ENCODE results near the gene ABI3.

The ABI3 gene

DNA sequence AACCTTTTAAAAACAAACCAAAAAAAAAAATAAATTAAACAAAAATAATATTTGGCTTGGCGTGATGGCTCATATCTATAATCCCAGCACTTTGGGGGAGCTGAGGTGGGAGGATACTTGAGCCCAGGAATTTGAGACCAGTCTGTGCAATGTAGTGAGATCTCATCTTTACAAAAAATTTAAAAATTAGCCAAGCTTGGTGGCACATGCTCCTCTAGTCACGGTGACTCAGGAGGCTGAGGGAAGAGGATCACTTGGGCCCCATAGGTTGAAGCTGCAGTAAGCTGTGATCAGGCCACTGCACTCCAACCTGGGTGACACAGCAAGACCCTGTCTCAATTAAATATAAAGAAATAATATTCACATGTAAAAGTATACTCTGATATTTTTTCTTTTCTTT is 12.3 kb upstream of the ABI3 start:
- no peaks in the 10 kb centered on the region for H3K27me3 ChIP-seq (ENCODE audit: insufficient read depth, low read length)
- no peaks in the 10 kb centered on the region for H3K36me3 ChIP-seq (ENCODE audit: insufficient read depth, low read length)
- no peak overlapping the region for H3K9ac ChIP-seq (ENCODE audit: low read depth, low read length)
- no peaks in the 10 kb centered on the region for H3K4me1 ChIP-seq (ENCODE audit: insufficient read depth, low read length)
- no peak overlapping the region for H3K27ac ChIP-seq (ENCODE audit: low read depth, low read length)
- no peaks in the 10 kb centered on the region for H3K9me3 ChIP-seq (ENCODE audit: insufficient read depth, low read depth, low read length)
- H3K4me3 ChIP-seq (ENCODE audit: low read length): no peak overlapping the region
- WGBS: 73% methylated on average over 2 of the region's 2 CpGs

- Histone ChIP-seq H3K4me1 (ENCODE audit: insufficient read depth, low read length) (no peaks in the 10 kb centered on the region), H3K27ac (ENCODE audit: low read depth, low read length) (no peak overlapping the region), H3K4me3 (ENCODE audit: low read length) (no peak overlapping the region), H3K9ac (ENCODE audit: low read depth, low read length) (no peak overlapping the region), H3K27me3 (ENCODE audit: insufficient read depth, low read length) (no peaks in the 10 kb centered on the region), H3K9me3 (ENCODE audit: insufficient read depth, low read depth, low read length) (no peaks in the 10 kb centered on the region), H3K36me3 (ENCODE audit: insufficient read depth, low read length) (no peaks in the 10 kb centered on the region)
- 90% methylated on average over 11 of the region's 13 CpGs for WGBS
These were observed 10.0 kb upstream of the ABI3 start for GRCh38 chr17:49200423-49201083.

DNA sequence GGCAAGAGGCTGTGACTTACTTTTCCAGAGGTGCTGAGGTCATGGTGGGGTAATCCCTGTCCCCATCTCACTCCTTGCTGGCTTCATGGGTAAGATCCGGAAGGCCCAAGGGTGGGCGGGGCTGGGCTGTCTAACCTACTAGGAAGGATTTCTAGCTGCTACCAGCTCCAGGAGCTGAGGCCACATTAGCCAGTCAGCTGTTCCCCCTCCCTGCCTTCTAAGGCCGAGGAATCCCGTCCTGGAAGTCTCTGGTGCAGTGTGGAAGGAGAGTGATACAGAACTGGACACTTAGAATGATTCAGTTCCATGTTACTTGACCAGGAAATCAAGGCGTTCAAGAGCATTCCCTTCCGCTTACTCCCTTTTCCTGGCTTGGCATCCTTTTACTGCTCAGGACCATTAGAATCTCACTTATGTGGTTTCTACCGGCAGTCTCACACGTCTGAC is 9.0 kb upstream of the ABI3 start:
- Histone ChIP-seq H3K9ac (ENCODE audit: low read depth, low read length) (no peak overlapping the region), H3K9me3 (ENCODE audit: insufficient read depth, low read depth, low read length) (no peaks in the 10 kb centered on the region), H3K4me3 (ENCODE audit: low read length) (no peak overlapping the region), H3K27me3 (ENCODE audit: insufficient read depth, low read length) (no peaks in the 10 kb centered on the region), H3K27ac (ENCODE audit: low read depth, low read length) (no peak overlapping the region), H3K4me1 (ENCODE audit: insufficient read depth, low read length) (no peaks in the 10 kb centered on the region), H3K36me3 (ENCODE audit: insufficient read depth, low read length) (no peaks in the 10 kb centered on the region)
- WGBS: 83% methylated on average over 8 of the region's 8 CpGs

GRCh38 chr17:49203796-49204195 is 6.7 kb upstream of the ABI3 start:
- Histone ChIP-seq H3K9me3 (ENCODE audit: insufficient read depth, low read depth, low read length) (no peaks in the 10 kb centered on the region), H3K27me3 (ENCODE audit: insufficient read depth, low read length) (no peaks in the 10 kb centered on the region), H3K4me1 (ENCODE audit: insufficient read depth, low read length) (no peaks in the 10 kb centered on the region), H3K4me3 (ENCODE audit: low read length) (no peak overlapping the region), H3K27ac (ENCODE audit: low read depth, low read length) (no peak overlapping the region), H3K9ac (ENCODE audit: low read depth, low read length) (no peak overlapping the region), H3K36me3 (ENCODE audit: insufficient read depth, low read length) (no peaks in the 10 kb centered on the region)
- 84% methylated on average over 2 of the region's 2 CpGs for WGBS

DNA sequence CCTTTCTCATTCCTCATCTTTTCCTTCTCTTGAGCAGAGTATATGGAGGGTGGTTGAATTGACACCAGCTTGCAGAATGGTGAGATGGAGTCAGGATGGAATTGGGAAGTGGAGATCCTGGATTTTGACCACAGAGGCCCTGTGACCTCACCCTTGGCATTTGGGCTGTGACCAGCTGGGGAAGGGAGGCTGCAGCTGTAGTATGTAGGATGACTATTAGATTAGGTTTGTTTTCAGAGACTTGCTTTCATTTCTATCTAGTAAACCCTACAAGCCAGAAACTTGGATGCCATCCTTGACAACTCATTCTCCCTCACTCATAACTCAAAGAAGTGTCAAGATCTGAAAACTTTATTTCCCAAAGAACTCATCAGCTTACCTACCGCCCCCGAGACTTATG is 6.0 kb upstream of the ABI3 start:
- H3K36me3 ChIP-seq (ENCODE audit: insufficient read depth, low read length): no peaks in the 10 kb centered on the region
- no peak overlapping the region for H3K4me3 ChIP-seq (ENCODE audit: low read length)
- 96% methylated on average over 2 of the region's 2 CpGs for WGBS
- H3K27ac ChIP-seq (ENCODE audit: low read depth, low read length): no peak overlapping the region
- peaks cover 2% of the 10 kb centered on the region; the same call in 1 of the 2 replicates for H3K4me1 ChIP-seq (ENCODE audit: insufficient read depth, low read length)
- H3K9ac ChIP-seq (ENCODE audit: low read depth, low read length): no peak overlapping the region
- no peaks in the 10 kb centered on the region for H3K27me3 ChIP-seq (ENCODE audit: insufficient read depth, low read length)
- H3K9me3 ChIP-seq (ENCODE audit: insufficient read depth, low read depth, low read length): no peaks in the 10 kb centered on the region

DNA sequence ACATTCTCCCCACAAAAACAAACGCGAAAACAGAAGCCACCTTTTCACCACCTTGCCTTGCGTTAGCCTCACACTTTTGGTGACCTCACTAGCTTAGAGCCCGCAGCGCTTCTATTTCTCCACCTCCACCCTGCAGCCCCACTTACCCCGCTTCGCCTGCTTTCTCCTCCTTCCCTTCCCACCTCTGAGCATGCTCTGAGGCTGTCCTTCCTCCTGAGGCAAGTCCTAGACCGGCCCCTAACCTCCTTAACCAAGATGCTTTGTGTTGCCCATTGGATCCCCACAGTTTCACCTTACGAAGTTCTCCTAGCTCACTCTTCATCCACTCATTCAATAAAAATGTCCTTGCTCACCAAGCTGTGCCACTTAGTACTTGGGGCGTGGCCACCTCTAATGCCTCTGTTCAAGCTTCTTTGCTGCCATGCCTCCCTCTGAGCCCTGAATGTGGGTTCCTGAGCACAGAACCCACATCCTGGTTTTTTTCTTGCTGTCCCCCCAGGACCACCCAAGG is 1.4 kb upstream of the ABI3 start:
- H3K36me3 ChIP-seq (ENCODE audit: insufficient read depth, low read length): no peaks in the 10 kb centered on the region
- H3K27me3 ChIP-seq (ENCODE audit: insufficient read depth, low read length): no peaks in the 10 kb centered on the region
- H3K4me1 ChIP-seq (ENCODE audit: insufficient read depth, low read length): peaks cover 24% of the 10 kb centered on the region
- no peaks in the 10 kb centered on the region for H3K9me3 ChIP-seq (ENCODE audit: insufficient read depth, low read depth, low read length)
- H3K4me3 ChIP-seq (ENCODE audit: low read length): no peak overlapping the region
- 86% methylated on average over 10 of the region's 10 CpGs for WGBS
- H3K9ac ChIP-seq (ENCODE audit: low read depth, low read length): no peak overlapping the region
- H3K27ac ChIP-seq (ENCODE audit: low read depth, low read length): no peak overlapping the region

DNA sequence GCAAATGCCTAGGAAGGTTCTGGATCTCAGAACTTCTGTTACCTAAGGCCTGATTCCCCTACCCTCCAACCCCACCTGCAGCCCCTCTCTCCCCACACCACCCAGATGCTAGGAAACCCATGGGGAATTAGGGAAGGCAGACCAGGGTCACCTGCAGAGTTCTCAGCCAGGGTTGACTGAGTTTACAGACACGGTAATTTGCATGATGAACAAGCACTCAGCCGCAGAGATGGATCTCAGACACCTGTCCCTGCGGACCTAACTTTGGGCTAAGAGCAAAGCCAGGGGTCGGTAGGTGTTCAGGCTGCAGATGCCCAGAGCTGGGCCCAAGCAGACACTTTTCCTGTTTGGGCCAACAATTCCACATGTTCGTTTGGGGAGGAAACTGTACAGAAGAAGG is 2.9 kb downstream of the ABI3 start:
- WGBS: 80% methylated on average over 5 of the region's 5 CpGs
- Histone ChIP-seq H3K4me1 (ENCODE audit: insufficient read depth, low read length) (peaks cover 30% of the 10 kb centered on the region), H3K4me3 (ENCODE audit: low read length) (no peak overlapping the region)

DNA sequence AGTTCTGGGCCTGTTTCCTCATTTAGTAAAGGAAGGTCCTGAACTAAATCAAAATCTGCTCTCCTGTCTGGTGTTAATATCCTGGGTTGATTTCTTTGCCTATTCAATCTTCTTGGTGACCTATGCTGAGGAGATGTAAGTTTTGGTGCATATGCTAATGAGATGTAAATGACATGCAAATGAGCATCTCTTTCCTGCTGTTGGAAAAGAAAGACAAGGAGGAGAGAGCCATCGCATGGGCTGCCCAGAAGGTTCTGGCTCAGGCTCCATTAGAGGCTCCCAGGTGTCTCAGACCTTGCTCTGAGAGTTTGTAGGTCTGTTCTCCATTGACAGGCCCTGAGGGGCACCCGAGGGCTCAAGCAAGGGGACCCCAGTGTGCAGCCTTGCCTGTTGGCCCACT is 3.3 kb downstream of the ABI3 start:
- no peaks in the 10 kb centered on the region for H3K27me3 ChIP-seq (ENCODE audit: insufficient read depth, low read length)

More for the DNA sequence above, 2.9 kb downstream of the ABI3 start:
- H3K27me3 ChIP-seq (ENCODE audit: insufficient read depth, low read length): no peaks in the 10 kb centered on the region
- H3K27ac ChIP-seq (ENCODE audit: low read depth, low read length): no peak overlapping the region
- no peaks in the 10 kb centered on the region for H3K9me3 ChIP-seq (ENCODE audit: insufficient read depth, low read depth, low read length)
- no peak overlapping the region for H3K9ac ChIP-seq (ENCODE audit: low read depth, low read length)
- H3K36me3 ChIP-seq (ENCODE audit: insufficient read depth, low read length): no peaks in the 10 kb centered on the region

GRCh38 chr17:49214676-49215360 is 4.3 kb downstream of the ABI3 start:
- H3K9ac ChIP-seq (ENCODE audit: low read depth, low read length): no peak overlapping the region
- H3K27me3 ChIP-seq (ENCODE audit: insufficient read depth, low read length): no peaks in the 10 kb centered on the region
- no peak overlapping the region for H3K4me3 ChIP-seq (ENCODE audit: low read length)
- WGBS: 88% methylated on average over 12 of the region's 12 CpGs
- H3K4me1 ChIP-seq (ENCODE audit: insufficient read depth, low read length): peaks cover 25% of the 10 kb centered on the region
- H3K27ac ChIP-seq (ENCODE audit: low read depth, low read length): no peak overlapping the region
- H3K9me3 ChIP-seq (ENCODE audit: insufficient read depth, low read depth, low read length): no peaks in the 10 kb centered on the region
- H3K36me3 ChIP-seq (ENCODE audit: insufficient read depth, low read length): no peaks in the 10 kb centered on the region

More for the DNA sequence above, 3.3 kb downstream of the ABI3 start:
- WGBS: 83% methylated on average over 2 of the region's 2 CpGs
- Histone ChIP-seq H3K4me3 (ENCODE audit: low read length) (no peak overlapping the region), H3K9me3 (ENCODE audit: insufficient read depth, low read depth, low read length) (no peaks in the 10 kb centered on the region), H3K36me3 (ENCODE audit: insufficient read depth, low read length) (no peaks in the 10 kb centered on the region), H3K4me1 (ENCODE audit: insufficient read depth, low read length) (peaks cover 30% of the 10 kb centered on the region), H3K27ac (ENCODE audit: low read depth, low read length) (no peak overlapping the region), H3K9ac (ENCODE audit: low read depth, low read length) (no peak overlapping the region)

DNA sequence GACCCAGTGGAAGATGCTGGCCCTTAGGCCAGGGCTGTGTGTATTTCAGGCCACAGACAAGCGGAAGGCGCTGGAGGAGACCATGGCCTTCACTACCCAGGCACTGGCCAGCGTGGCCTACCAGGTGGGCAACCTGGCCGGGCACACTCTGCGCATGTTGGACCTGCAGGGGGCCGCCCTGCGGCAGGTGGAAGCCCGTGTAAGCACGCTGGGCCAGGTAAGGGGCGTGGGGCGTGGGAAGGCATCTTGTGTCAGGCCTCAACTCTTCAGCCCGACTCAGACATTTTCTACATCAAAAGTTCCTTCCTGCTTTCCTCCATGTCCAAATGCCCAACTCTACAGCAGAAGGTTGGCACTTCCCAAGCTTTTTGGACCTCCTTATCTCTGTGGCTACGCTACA is 6.0 kb downstream of the ABI3 start:
- H3K9ac ChIP-seq (ENCODE audit: low read depth, low read length): no peak overlapping the region
- WGBS: 92% methylated on average over 13 of the region's 13 CpGs
- no peak overlapping the region for H3K4me3 ChIP-seq (ENCODE audit: low read length)
- no peaks in the 10 kb centered on the region for H3K36me3 ChIP-seq (ENCODE audit: insufficient read depth, low read length)
- H3K4me1 ChIP-seq (ENCODE audit: insufficient read depth, low read length): peaks cover 11% of the 10 kb centered on the region
- no peaks in the 10 kb centered on the region for H3K9me3 ChIP-seq (ENCODE audit: insufficient read depth, low read depth, low read length)
- peaks cover 1% of the 10 kb centered on the region; the same call in 1 of the 2 replicates for H3K27me3 ChIP-seq (ENCODE audit: insufficient read depth, low read length)
- no peak overlapping the region for H3K27ac ChIP-seq (ENCODE audit: low read depth, low read length)

DNA sequence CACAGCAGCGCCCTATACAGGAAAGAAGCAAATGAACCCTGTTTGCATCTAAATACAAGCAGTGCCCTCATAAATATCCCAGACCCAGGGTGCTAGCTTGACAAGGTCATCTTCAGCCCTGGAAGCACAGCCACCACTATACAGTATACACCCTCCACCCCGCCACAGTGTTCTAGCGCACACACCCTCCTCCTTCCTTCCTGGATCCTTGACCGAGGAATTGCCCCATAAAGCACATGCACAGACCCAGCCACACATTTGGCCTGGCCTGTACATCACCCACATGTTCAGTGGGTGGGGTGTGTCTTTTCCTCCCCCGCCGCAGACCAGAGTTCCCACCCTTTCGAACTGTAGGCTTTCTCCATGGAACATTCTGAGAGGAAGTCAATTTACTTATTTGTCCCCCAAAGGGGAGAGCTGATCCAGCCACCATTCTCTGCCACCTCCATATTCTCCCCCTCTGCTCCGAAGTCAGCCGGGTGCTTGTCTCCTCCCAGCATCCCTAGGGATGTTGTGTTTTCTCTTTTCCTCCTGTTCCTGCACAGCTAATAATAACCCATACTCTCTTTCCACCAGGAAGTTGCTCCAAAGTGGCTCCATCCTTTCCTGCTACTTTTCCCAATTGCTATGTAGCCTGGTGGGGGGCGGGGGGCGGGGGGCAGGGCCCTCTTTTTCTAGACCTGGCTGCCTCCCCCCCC is 6.6 kb downstream of the ABI3 start:
- 93% methylated on average over 11 of the region's 11 CpGs for WGBS
- H3K9me3 ChIP-seq (ENCODE audit: insufficient read depth, low read depth, low read length): no peaks in the 10 kb centered on the region
- H3K4me1 ChIP-seq (ENCODE audit: insufficient read depth, low read length): peaks cover 11% of the 10 kb centered on the region
- H3K27ac ChIP-seq (ENCODE audit: low read depth, low read length): no peak overlapping the region
- H3K36me3 ChIP-seq (ENCODE audit: insufficient read depth, low read length): no peaks in the 10 kb centered on the region
- no peak overlapping the region for H3K4me3 ChIP-seq (ENCODE audit: low read length)
- peaks cover 8% of the 10 kb centered on the region; the same call in 1 of the 2 replicates for H3K27me3 ChIP-seq (ENCODE audit: insufficient read depth, low read length)
- no peak overlapping the region for H3K9ac ChIP-seq (ENCODE audit: low read depth, low read length)
